A549 (cell line): ENCODE results near the gene CYP24A1. TPM values are rescaled to one million over a fixed set of nuclear protein-coding genes. Genes with fewer than 3 reads are reported as not detected.

ENCODE experiments used
- CBX8 ChIP-seq: fragments of 200-600 bp; sonication (generic); IDR thresholded peaks from 2 replicates; pipeline ENCODE4 v1.6.1; 2016
- CEBPB ChIP-seq, 2 experiments: fragments of >200 bp in 1 of 2; sonication (Bioruptor Twin) in 1 of 2; formaldehyde crosslinking in 1 of 2; IDR thresholded peaks; 2 replicates each; pipeline ENCODE4 v1.6.1; 2012 to 2016
- CHD2 ChIP-seq: fragments of 150-350 bp; IDR thresholded peaks from 2 replicates; pipeline ENCODE4 v1.6.1; 2014; ENCODE audit warnings: low read length; ENCODE audit not compliant: partially characterized antibody
- CHD4 ChIP-seq: fragments of 200-600 bp; sonication (generic); IDR thresholded peaks from 2 replicates; pipeline ENCODE4 v1.6.1; 2016; ENCODE audit warnings: antibody characterized with exemption, mild to moderate bottlenecking, borderline replicate concordance
- EHMT2 ChIP-seq: fragments of 200-600 bp; sonication (generic); IDR thresholded peaks from 2 replicates; pipeline ENCODE4 v1.6.1; 2016; ENCODE audit warnings: antibody characterized with exemption, low read depth, mild to moderate bottlenecking, moderate library complexity
- EP300 ChIP-seq, 2 experiments: fragments of >200 bp; sonication (Bioruptor Twin); formaldehyde crosslinking; IDR thresholded peaks; 2 replicates in 1 of 2; 3 replicates in 1 of 2; pipeline ENCODE4 v1.6.1; 2016 to 2017
- FOSB ChIP-seq: fragments of 250-450 bp; sonication (Bioruptor Pico); IDR thresholded peaks from 2 replicates; pipeline ENCODE4 v1.5.0; 2020; ENCODE audit warnings: mild to moderate bottlenecking, moderate library complexity
- FOSL2 ChIP-seq, 2 experiments: fragments of 450-650 bp in 1 of 2; fragments of >200 bp in 1 of 2; sonication (Bioruptor Twin) in 1 of 2; formaldehyde crosslinking; IDR thresholded peaks; 2 replicates each; pipeline versions ENCODE4 v1.5.0 to v1.6.1; 2016 to 2020; ENCODE audit warnings: mild to moderate bottlenecking in 1 of 2, moderate library complexity in 1 of 2
- GATA3 ChIP-seq: IDR thresholded peaks from 2 replicates; pipeline ENCODE4 v1.6.1; 2012; ENCODE audit warnings: borderline replicate concordance
- HDAC2 ChIP-seq: fragments of 200-600 bp; sonication (generic); IDR thresholded peaks from 2 replicates; pipeline ENCODE4 v1.6.1; 2016
- HOXA7 ChIP-seq: fragments of 250-450 bp; sonication (Bioruptor Pico); IDR thresholded peaks from 2 replicates; pipeline ENCODE4 v1.5.0; 2020; ENCODE audit warnings: mild to moderate bottlenecking, moderate library complexity
- HOXB13 ChIP-seq: fragments of 250-450 bp; sonication (Bioruptor Pico); IDR thresholded peaks from 2 replicates; pipeline ENCODE4 v1.5.0; 2020; ENCODE audit warnings: low read depth, mild to moderate bottlenecking, moderate library complexity
- HOXB5 ChIP-seq: fragments of 250-450 bp; sonication (Bioruptor Pico); IDR thresholded peaks from 2 replicates; pipeline ENCODE4 v1.5.0; 2020; ENCODE audit warnings: mild to moderate bottlenecking, moderate library complexity
- JUN ChIP-seq, 2 experiments: fragments of >200 bp; sonication (Bioruptor Twin); formaldehyde crosslinking; IDR thresholded peaks; 2 replicates in 1 of 2; 3 replicates in 1 of 2; pipeline ENCODE4 v1.6.1; 2016 to 2017
- MYC ChIP-seq: IDR thresholded peaks from 2 replicates; pipeline ENCODE4 v1.6.1; 2012; ENCODE audit warnings: mild to moderate bottlenecking, inconsistent platforms, low read length, improper control_type of control experiment, borderline replicate concordance
- POLR2A ChIP-seq: IDR thresholded peaks from 2 replicates; pipeline ENCODE4 v1.6.1; 2012; ENCODE audit warnings: mild to moderate bottlenecking, low read length
- POLR2AphosphoS2 ChIP-seq: conservative IDR thresholded peaks from 2 replicates; pipeline ENCODE4 v1.6.1; 2012; ENCODE audit warnings: low read length, improper control_type of control experiment, inconsistent platforms
- RAD21 ChIP-seq, 2 experiments: fragments of >200 bp in 1 of 2; sonication (Bioruptor Twin) in 1 of 2; formaldehyde crosslinking in 1 of 2; IDR thresholded peaks in 1 of 2; conservative IDR thresholded peaks in 1 of 2; 2 replicates in 1 of 2; 3 replicates in 1 of 2; pipeline ENCODE4 v1.6.1; 2012 to 2018; ENCODE audit warnings: inconsistent platforms in 1 of 2
- RARB ChIP-seq: fragments of 250-450 bp; sonication (Bioruptor Pico); IDR thresholded peaks from 2 replicates; pipeline ENCODE4 v1.8.0; 2021; ENCODE audit warnings: mild to moderate bottlenecking, moderate library complexity
- SMC3 ChIP-seq: fragments of >200 bp; sonication (Bioruptor Twin); formaldehyde crosslinking; IDR thresholded peaks from 3 replicates; pipeline ENCODE4 v1.6.1; 2018; ENCODE audit warnings: inconsistent platforms
- SREBF2 ChIP-seq: fragments of 450-650 bp; IDR thresholded peaks from 2 replicates; pipeline ENCODE4 v1.6.1; 2014; ENCODE audit warnings: mild to moderate bottlenecking, moderate library complexity
- ZFP36 ChIP-seq: fragments of 450-650 bp; IDR thresholded peaks from 2 replicates; pipeline ENCODE4 v1.6.1; 2014; ENCODE audit warnings: borderline replicate concordance; ENCODE audit not compliant: partially characterized antibody
- ZNF302 ChIP-seq: fragments of 250-450 bp; sonication (Bioruptor Pico); IDR thresholded peaks from 2 replicates; pipeline ENCODE4 v1.9.0; 2021; ENCODE audit warnings: inconsistent platforms, mild to moderate bottlenecking, moderate library complexity
- polyA plus RNA-seq, 4 experiments: library from polyadenylated mRNA; depleted of rRNA in 3 of 4; stranded (reverse); fragments of >200 nt; fragmentation: RNase III in 1 of 4; extraction: RNeasy Plus Mini Kit Qiagen cat#74134 plus additional on column Dnase treatment in 1 of 4; gene quantifications; 2 replicates in 3 of 4; 3 replicates in 1 of 4; pipeline ENCODE4 v1.2.3, GENCODE V29; 2011 to 2017
- TF ChIP-seq, protein P1 (sequence below): fragments of >200 bp; sonication (Bioruptor Twin); formaldehyde crosslinking; IDR thresholded peaks from 3 replicates; pipeline ENCODE4 v1.5.1; 2016
- TF ChIP-seq, protein P2 (sequence below): fragments of 200-600 bp; sonication (generic); IDR thresholded peaks from 2 replicates; pipeline ENCODE4 v1.6.1; 2016; ENCODE audit warnings: antibody characterized with exemption, mild to moderate bottlenecking, moderate library complexity
- TF ChIP-seq, protein P3 (sequence below): IDR thresholded peaks from 2 replicates; pipeline ENCODE4 v1.6.1; 2012
- TF ChIP-seq, protein P4 (sequence below): fragments of 450-650 bp; IDR thresholded peaks from 2 replicates; pipeline ENCODE4 v1.6.1; 2014; ENCODE audit warnings: antibody characterized with exemption
- TF ChIP-seq, protein P5 (sequence below): fragments of 250-450 bp; sonication (Bioruptor Pico); IDR thresholded peaks from 2 replicates; pipeline ENCODE4 v1.5.0; 2020; ENCODE audit warnings: low read depth, mild to moderate bottlenecking, moderate library complexity
- TF ChIP-seq, protein P6 (sequence below): IDR thresholded peaks from 2 replicates; pipeline ENCODE4 v1.6.1; 2012; ENCODE audit warnings: low read depth, borderline replicate concordance
- TF ChIP-seq, protein P7 (sequence below): fragments of 150-350 bp; IDR thresholded peaks from 2 replicates; pipeline ENCODE4 v1.6.1; 2014; ENCODE audit warnings: low read depth, mild to moderate bottlenecking, low read length

Gene CYP24A1
- polyA plus RNA-seq, 2 of the 4 experiments (the other 2 are of a cell fraction) = 722 to 1,617 TPM

DNA sequence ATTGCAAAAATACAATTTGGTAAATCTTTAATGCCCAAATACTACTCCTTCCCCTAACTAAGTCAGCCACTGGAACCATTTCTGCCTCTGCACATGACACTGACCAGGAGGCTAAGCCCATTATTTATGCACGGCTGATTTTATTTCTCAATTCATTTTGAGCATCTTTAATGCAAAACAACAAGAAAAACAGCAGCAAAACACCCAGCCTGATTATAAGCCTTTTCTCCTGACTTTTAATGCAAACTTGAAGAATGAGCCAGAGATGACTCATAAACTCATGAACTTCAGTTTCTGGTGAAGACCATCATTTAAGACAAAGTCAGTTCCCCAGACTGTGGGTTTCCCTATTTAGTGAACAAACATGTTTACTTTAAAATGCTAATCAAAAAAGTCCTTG is 51.6 kb downstream of the CYP24A1 start (continued):
- TF ChIP-seq HOXB13 (CRISPR knock-in tag) (peak; percentile 63; the same call in 1 of the 2 replicates), ZNF302 (CRISPR knock-in tag) (no peak), EHMT2 (no peak), ZFP36 (no peak), POLR2AphosphoS2 (no peak), GATA3 (peak; percentile 47; the same call in 1 of the 2 replicates), JUN (IDR thresholded peaks at IDR 0.05) (no peak), FOSB (CRISPR knock-in tag) (no peak), MYC (no peak), SMC3 (no peak), POLR2A (no peak), CBX8 (no peak), RARB (CRISPR knock-in tag) (no peak), CHD2 (no peak), CEBPB (IDR thresholded peaks at IDR 0.05) (no peak), SREBF2 (no peak), HOXB5 (CRISPR knock-in tag) (0 out of 2 replicates have a peak, but pooled peaks have one; percentile 28), HDAC2 (no peak), CHD4 (no peak), EP300 (IDR thresholded peaks at IDR 0.05) (peak in 1 of 2 experiments; percentile 21; a peak in 2 of 5 replicates), HOXA7 (0 out of 2 replicates have a peak, but pooled peaks have one; percentile 10), FOSL2 (IDR thresholded peaks at IDR 0.05) (peak; percentile 77), FOSL2 (CRISPR knock-in tag; IDR thresholded peaks at IDR 0.05) (peak; percentile 92), RAD21 (conservative IDR thresholded peaks at IDR 0.05 in 1 of 2, IDR thresholded peaks at IDR 0.05 in 1 of 2) (no peak)
- TF ChIP-seq, protein P1, sequence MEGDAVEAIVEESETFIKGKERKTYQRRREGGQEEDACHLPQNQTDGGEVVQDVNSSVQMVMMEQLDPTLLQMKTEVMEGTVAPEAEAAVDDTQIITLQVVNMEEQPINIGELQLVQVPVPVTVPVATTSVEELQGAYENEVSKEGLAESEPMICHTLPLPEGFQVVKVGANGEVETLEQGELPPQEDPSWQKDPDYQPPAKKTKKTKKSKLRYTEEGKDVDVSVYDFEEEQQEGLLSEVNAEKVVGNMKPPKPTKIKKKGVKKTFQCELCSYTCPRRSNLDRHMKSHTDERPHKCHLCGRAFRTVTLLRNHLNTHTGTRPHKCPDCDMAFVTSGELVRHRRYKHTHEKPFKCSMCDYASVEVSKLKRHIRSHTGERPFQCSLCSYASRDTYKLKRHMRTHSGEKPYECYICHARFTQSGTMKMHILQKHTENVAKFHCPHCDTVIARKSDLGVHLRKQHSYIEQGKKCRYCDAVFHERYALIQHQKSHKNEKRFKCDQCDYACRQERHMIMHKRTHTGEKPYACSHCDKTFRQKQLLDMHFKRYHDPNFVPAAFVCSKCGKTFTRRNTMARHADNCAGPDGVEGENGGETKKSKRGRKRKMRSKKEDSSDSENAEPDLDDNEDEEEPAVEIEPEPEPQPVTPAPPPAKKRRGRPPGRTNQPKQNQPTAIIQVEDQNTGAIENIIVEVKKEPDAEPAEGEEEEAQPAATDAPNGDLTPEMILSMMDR = no peak
- TF ChIP-seq, protein P2, sequence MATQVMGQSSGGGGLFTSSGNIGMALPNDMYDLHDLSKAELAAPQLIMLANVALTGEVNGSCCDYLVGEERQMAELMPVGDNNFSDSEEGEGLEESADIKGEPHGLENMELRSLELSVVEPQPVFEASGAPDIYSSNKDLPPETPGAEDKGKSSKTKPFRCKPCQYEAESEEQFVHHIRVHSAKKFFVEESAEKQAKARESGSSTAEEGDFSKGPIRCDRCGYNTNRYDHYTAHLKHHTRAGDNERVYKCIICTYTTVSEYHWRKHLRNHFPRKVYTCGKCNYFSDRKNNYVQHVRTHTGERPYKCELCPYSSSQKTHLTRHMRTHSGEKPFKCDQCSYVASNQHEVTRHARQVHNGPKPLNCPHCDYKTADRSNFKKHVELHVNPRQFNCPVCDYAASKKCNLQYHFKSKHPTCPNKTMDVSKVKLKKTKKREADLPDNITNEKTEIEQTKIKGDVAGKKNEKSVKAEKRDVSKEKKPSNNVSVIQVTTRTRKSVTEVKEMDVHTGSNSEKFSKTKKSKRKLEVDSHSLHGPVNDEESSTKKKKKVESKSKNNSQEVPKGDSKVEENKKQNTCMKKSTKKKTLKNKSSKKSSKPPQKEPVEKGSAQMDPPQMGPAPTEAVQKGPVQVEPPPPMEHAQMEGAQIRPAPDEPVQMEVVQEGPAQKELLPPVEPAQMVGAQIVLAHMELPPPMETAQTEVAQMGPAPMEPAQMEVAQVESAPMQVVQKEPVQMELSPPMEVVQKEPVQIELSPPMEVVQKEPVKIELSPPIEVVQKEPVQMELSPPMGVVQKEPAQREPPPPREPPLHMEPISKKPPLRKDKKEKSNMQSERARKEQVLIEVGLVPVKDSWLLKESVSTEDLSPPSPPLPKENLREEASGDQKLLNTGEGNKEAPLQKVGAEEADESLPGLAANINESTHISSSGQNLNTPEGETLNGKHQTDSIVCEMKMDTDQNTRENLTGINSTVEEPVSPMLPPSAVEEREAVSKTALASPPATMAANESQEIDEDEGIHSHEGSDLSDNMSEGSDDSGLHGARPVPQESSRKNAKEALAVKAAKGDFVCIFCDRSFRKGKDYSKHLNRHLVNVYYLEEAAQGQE = no peak
- TF ChIP-seq, protein P3, sequence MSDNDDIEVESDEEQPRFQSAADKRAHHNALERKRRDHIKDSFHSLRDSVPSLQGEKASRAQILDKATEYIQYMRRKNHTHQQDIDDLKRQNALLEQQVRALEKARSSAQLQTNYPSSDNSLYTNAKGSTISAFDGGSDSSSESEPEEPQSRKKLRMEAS = 0 out of 2 replicates have a peak, but pooled peaks have one; percentile 7
- TF ChIP-seq, protein P4, sequence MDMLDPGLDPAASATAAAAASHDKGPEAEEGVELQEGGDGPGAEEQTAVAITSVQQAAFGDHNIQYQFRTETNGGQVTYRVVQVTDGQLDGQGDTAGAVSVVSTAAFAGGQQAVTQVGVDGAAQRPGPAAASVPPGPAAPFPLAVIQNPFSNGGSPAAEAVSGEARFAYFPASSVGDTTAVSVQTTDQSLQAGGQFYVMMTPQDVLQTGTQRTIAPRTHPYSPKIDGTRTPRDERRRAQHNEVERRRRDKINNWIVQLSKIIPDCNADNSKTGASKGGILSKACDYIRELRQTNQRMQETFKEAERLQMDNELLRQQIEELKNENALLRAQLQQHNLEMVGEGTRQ = no peak
- TF ChIP-seq, protein P5, sequence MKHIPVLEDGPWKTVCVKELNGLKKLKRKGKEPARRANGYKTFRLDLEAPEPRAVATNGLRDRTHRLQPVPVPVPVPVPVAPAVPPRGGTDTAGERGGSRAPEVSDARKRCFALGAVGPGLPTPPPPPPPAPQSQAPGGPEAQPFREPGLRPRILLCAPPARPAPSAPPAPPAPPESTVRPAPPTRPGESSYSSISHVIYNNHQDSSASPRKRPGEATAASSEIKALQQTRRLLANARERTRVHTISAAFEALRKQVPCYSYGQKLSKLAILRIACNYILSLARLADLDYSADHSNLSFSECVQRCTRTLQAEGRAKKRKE (CRISPR knock-in tag) = peak; percentile 84
- TF ChIP-seq, protein P6, sequence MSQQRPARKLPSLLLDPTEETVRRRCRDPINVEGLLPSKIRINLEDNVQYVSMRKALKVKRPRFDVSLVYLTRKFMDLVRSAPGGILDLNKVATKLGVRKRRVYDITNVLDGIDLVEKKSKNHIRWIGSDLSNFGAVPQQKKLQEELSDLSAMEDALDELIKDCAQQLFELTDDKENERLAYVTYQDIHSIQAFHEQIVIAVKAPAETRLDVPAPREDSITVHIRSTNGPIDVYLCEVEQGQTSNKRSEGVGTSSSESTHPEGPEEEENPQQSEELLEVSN = no peak
- TF ChIP-seq, protein P7, sequence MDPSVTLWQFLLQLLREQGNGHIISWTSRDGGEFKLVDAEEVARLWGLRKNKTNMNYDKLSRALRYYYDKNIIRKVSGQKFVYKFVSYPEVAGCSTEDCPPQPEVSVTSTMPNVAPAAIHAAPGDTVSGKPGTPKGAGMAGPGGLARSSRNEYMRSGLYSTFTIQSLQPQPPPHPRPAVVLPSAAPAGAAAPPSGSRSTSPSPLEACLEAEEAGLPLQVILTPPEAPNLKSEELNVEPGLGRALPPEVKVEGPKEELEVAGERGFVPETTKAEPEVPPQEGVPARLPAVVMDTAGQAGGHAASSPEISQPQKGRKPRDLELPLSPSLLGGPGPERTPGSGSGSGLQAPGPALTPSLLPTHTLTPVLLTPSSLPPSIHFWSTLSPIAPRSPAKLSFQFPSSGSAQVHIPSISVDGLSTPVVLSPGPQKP = no peak
